ENCODE measurements around the gene CPA3. TPM values are rescaled to one million over a fixed set of nuclear protein-coding genes. Genes with fewer than 3 reads are reported as not detected.

CPA3 gene
- total RNA-seq, 2 donors from 2014 or later = 12.3 to 12.6 TPM

DNA sequence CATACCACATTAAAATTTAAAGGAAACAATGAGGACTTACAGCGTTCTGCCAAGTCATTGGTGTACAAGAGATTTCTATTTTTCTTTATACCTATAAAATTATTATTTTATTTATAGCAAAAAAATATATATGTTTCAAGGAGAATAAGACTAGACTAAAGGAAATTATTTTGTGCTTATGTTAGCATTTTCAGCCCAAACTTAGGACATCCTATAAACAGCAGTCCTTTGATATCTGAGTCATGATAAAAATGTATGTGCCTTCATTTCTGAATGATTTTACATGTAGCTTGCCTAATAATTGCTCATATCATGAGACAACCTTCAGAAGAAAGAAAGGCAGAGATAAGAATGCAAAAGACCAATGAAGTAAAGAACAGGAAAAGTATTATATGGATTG, 16.7 kb upstream of the CPA3 start:
- Histone ChIP-seq H3K4me3 (no peak overlapping the region), H3K27me3 (no peaks in the 10 kb centered on the region), H3K27ac (no peak overlapping the region), H3K4me1 (no peaks in the 10 kb centered on the region), H3K9ac (ENCODE audit: low read depth in 2 of 2, low read length in 2 of 2) (no peak overlapping the region), H3K36me3 (no peaks in the 10 kb centered on the region), H3K9me3 (no peaks in the 10 kb centered on the region)
- intact Hi-C loops (cut with DNase I) = no loop called here
- TF ChIP-seq, protein P1, sequence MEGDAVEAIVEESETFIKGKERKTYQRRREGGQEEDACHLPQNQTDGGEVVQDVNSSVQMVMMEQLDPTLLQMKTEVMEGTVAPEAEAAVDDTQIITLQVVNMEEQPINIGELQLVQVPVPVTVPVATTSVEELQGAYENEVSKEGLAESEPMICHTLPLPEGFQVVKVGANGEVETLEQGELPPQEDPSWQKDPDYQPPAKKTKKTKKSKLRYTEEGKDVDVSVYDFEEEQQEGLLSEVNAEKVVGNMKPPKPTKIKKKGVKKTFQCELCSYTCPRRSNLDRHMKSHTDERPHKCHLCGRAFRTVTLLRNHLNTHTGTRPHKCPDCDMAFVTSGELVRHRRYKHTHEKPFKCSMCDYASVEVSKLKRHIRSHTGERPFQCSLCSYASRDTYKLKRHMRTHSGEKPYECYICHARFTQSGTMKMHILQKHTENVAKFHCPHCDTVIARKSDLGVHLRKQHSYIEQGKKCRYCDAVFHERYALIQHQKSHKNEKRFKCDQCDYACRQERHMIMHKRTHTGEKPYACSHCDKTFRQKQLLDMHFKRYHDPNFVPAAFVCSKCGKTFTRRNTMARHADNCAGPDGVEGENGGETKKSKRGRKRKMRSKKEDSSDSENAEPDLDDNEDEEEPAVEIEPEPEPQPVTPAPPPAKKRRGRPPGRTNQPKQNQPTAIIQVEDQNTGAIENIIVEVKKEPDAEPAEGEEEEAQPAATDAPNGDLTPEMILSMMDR (IDR thresholded peaks at IDR 0.05) = no peak
- no peak for DNase-seq

DNA sequence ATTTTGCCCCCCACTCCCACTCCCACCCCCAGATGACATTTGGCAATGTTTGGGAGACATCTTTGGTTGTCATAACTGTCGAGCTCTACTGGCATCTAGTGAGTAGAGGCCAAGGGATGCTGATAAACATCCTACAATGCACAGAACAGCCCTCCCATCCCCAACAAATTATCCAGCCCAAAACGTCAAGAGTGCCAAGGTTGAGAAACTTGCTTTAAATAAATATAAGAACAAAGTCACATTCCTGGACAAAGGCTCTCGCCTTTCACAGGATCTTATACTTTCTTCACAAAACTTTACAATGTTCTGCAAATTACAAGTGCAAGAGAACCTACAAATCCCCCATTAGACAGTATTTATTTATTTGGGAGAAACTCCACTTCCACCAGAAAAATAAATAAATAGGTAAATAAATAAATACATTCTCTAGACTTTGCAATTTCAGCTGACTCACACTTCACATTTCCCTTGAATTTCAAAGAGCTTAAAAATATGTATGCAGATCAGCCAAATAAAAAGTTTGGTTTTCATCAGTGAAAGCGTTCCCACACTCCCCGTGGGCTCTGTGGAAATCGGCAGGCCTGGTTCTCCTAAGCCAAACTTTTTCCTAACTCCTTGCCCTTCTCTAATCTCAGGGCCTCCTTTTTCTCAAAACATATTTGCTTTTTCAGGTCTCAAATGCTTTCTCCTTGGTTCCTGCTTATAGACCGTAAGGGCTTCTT, 12.7 kb upstream of the CPA3 start:
- no peak for DNase-seq
- no peaks in the 10 kb centered on the region for H3K4me1 ChIP-seq
- H3K27ac ChIP-seq = no peak overlapping the region
- H3K4me3 ChIP-seq = no peak overlapping the region
- H3K36me3 ChIP-seq = no peaks in the 10 kb centered on the region
- no peaks in the 10 kb centered on the region for H3K9me3 ChIP-seq
- intact Hi-C loops (cut with DNase I) = no loop called here
- H3K27me3 ChIP-seq = no peaks in the 10 kb centered on the region
- TF ChIP-seq, protein P1 (IDR thresholded peaks at IDR 0.05) = no peak
- no peak overlapping the region for H3K9ac ChIP-seq (ENCODE audit: low read depth in 2 of 2, low read length in 2 of 2)

DNA sequence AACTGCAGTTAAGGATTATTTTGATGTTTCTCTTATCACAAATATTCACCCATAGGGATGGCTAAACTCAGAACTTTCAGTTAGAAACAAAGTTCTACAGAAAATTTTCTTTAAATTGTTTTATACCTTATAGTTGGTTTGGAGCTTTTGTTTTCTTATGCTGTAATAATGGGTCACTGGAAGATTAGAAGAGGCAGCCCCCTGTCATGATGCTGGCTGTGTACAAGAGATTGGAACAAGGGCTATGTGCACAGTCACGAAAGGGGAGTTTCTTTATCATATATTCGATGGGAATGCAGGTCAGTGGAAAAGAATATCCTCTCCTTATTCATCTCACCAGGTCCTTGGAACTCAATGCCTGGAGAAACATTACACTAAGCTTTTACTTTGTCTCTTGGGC, 12.0 kb upstream of the CPA3 start:
- Histone ChIP-seq H3K9ac (ENCODE audit: low read depth in 2 of 2, low read length in 2 of 2) (no peak overlapping the region), H3K27me3 (no peaks in the 10 kb centered on the region), H3K36me3 (no peaks in the 10 kb centered on the region), H3K9me3 (no peaks in the 10 kb centered on the region), H3K4me1 (no peaks in the 10 kb centered on the region), H3K4me3 (no peak overlapping the region), H3K27ac (no peak overlapping the region)
- no peak for DNase-seq
- intact Hi-C loops (cut with DNase I) = no loop called here
- TF ChIP-seq, protein P1 (IDR thresholded peaks at IDR 0.05) = no peak

DNA sequence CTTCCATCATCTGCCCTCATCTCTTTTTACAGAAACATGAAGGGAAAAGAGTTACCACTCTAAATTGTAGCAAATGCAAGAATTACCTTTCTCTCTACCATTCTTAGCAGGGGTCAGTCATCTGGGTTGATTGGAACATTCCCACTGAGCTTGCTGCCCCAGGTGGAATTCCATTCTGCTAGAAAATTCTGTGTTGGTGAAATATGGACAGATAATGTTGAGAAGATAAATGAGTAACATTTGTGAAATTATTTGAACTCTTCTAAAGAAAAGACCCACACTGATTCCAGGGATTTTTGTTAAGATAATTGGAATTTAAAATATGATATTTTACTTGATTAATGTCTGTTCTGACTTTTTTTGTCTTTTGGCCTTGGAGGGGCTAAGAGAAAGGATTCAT, 11.0 kb upstream of the CPA3 start:
- no peak for DNase-seq
- Histone ChIP-seq H3K4me1 (no peaks in the 10 kb centered on the region), H3K9me3 (no peaks in the 10 kb centered on the region), H3K27ac (no peak overlapping the region), H3K36me3 (no peaks in the 10 kb centered on the region), H3K4me3 (no peak overlapping the region), H3K27me3 (no peaks in the 10 kb centered on the region), H3K9ac (ENCODE audit: low read depth in 2 of 2, low read length in 2 of 2) (no peak overlapping the region)
- intact Hi-C loops (cut with DNase I) = no loop called here
- TF ChIP-seq, protein P1 (IDR thresholded peaks at IDR 0.05) = no peak

DNA sequence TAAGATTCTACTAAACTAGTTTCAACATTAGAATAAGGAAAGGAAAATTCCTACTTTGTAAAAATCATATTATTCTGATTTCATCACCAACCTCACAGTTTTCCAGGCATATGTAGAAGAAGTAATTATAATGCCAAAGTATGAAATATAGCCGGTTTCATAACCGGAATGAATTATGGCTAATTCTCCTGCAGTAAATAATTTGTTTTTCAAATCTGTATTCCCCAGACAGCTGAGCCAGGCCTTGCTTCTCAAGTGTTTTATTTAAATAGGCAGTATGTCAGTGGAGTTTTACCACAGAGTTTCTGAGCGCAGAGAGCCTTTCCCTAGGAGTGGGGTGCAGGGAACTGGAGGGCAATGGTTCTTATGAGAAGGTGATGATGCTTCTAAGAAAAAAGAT, 8.7 kb upstream of the CPA3 start:
- Histone ChIP-seq H3K4me1 (no peaks in the 10 kb centered on the region), H3K27me3 (no peaks in the 10 kb centered on the region), H3K9me3 (no peaks in the 10 kb centered on the region), H3K9ac (ENCODE audit: low read depth in 2 of 2, low read length in 2 of 2) (no peak overlapping the region), H3K27ac (no peak overlapping the region), H3K36me3 (no peaks in the 10 kb centered on the region), H3K4me3 (no peak overlapping the region)
- no peak for DNase-seq
- TF ChIP-seq, protein P1 (IDR thresholded peaks at IDR 0.05) = no peak
- intact Hi-C loops (cut with DNase I) = no loop called here

Measured in colonic mucosa (tissue), 4 donors.